Kidney epithelial cell (primary cell): Measurements from ENCODE around the gene PTGER4. TPM values are rescaled to one million over a fixed set of nuclear protein-coding genes. Genes with fewer than 3 reads are reported as not detected.
"Not testable (repeated sequence)": the region's sequence is repeated elsewhere in the genome, so short reads cannot be mapped to it uniquely, and the experiment has no call there.

Experiments
- DNase-seq: peaks from one replicate; pipeline ENCODE4 v3.0.0-alpha.2; 2010; ENCODE audit warnings: low read depth
- H3K27me3 ChIP-seq: 2 replicates; pipeline ENCODE4 v1.6.0; 2011; ENCODE audit warnings: low read length; ENCODE audit not compliant: control insufficient read depth, insufficient read depth
- H3K36me3 ChIP-seq: 2 replicates; pipeline ENCODE4 v1.5.1; 2011; ENCODE audit warnings: low read length; ENCODE audit not compliant: control insufficient read depth, insufficient read depth
- H3K4me3 ChIP-seq: 2 replicates; pipeline ENCODE4 v1.5.1; 2011; ENCODE audit warnings: low read depth, mild to moderate bottlenecking, control low read depth, low read length
- total RNA-seq: library from RNA; depleted of rRNA; stranded (reverse); fragments of >200 nt; gene quantifications from 2 replicates; pipeline ENCODE4 v1.2.3, GENCODE V29; 2015
- TF ChIP-seq, protein P1 (sequence below): IDR thresholded peaks from 2 replicates; pipeline ENCODE4 v1.5.1; 2011; ENCODE audit warnings: mild to moderate bottlenecking, moderate library complexity, low read length, control low read depth, inconsistent platforms; ENCODE audit not compliant: insufficient read depth, poor library complexity, severe bottlenecking

PTGER4 gene
- total RNA-seq, 1 donor from 2014 or later = 13.5 TPM

DNA sequence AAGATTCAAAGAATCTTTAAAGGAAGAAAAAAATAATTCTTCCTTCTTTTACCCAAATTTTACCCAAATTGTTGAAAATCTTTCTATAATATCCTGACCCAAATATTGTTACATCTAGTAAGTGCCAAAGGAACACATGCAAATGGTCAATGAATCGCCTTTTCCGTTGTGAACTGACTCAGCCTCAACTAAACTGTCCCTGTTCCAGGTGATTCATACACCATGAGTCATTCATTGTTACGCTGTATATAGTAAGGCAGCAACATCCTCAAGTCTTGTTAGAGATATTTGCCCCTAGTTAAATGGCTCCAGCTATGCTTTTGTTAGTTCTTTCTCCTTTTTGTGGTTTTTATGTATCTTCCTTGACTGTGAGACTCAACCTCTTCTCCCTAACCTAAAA is 9.7 kb downstream of the PTGER4 start:
- TF ChIP-seq, protein P1, sequence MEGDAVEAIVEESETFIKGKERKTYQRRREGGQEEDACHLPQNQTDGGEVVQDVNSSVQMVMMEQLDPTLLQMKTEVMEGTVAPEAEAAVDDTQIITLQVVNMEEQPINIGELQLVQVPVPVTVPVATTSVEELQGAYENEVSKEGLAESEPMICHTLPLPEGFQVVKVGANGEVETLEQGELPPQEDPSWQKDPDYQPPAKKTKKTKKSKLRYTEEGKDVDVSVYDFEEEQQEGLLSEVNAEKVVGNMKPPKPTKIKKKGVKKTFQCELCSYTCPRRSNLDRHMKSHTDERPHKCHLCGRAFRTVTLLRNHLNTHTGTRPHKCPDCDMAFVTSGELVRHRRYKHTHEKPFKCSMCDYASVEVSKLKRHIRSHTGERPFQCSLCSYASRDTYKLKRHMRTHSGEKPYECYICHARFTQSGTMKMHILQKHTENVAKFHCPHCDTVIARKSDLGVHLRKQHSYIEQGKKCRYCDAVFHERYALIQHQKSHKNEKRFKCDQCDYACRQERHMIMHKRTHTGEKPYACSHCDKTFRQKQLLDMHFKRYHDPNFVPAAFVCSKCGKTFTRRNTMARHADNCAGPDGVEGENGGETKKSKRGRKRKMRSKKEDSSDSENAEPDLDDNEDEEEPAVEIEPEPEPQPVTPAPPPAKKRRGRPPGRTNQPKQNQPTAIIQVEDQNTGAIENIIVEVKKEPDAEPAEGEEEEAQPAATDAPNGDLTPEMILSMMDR = no peak
- peak; percentile 87 for DNase-seq
- H3K4me3 ChIP-seq = no peak overlapping the region
- no peaks in the 10 kb centered on the region for H3K36me3 ChIP-seq
- no peaks in the 10 kb centered on the region for H3K27me3 ChIP-seq

DNA sequence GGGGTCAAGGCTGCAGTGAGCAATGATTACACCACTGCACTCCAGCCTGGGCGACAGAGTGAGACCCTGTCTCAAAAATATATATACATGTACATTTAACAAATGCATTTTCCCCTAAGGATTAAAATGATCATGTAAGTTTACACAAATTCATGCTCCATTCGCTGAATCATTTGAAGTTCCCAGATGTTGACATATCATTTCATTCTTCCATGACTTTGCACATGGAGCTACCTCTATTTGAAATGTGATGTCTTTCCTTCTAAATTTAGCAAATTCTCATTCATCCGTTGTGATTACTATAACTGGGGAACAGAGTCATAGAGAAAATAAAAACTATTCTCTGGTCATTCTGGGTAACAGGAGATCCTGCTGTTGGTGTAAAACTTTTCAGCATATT is 10.6 kb downstream of the PTGER4 start:
- H3K4me3 ChIP-seq = no peak overlapping the region
- TF ChIP-seq, protein P1 = no peak
- H3K36me3 ChIP-seq = no peaks in the 10 kb centered on the region
- H3K27me3 ChIP-seq = no peaks in the 10 kb centered on the region
- DNase-seq = no peak

DNA sequence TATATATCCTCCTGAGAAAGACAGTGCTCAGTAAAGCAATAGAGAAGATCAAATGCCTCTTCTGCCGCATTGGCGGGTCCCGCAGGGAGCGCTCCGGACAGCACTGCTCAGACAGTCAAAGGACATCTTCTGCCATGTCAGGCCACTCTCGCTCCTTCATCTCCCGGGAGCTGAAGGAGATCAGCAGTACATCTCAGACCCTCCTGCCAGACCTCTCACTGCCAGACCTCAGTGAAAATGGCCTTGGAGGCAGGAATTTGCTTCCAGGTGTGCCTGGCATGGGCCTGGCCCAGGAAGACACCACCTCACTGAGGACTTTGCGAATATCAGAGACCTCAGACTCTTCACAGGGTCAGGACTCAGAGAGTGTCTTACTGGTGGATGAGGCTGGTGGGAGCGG is 12.2 kb downstream of the PTGER4 start:
- no peak overlapping the region for H3K4me3 ChIP-seq
- TF ChIP-seq, protein P1 = no peak
- DNase-seq = no peak
- no peaks in the 10 kb centered on the region for H3K36me3 ChIP-seq
- no peaks in the 10 kb centered on the region for H3K27me3 ChIP-seq

DNA sequence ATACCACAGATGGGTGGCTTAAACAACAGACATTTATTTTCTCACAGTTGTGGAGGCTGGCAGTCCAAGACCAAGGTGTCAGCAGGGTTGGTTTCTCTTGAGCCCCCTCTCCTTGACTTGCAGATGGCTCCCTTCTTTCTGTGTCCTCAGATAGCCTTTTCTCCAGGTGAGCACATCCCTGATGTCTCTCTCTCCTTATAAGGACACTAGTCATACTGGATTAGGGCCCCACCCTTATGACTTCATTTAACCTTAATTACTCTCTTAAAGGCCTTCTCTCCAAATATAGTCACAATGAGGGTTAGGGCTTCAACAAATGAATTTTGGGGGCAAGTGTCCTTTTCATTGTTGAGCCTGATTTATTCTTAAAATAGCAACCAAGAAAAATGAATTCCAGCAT is 14.7 kb downstream of the PTGER4 start:
- TF ChIP-seq, protein P1 = no peak
- Histone ChIP-seq H3K36me3 (no peaks in the 10 kb centered on the region), H3K4me3 (no peak overlapping the region), H3K27me3 (no peaks in the 10 kb centered on the region)
- DNase-seq = no peak

DNA sequence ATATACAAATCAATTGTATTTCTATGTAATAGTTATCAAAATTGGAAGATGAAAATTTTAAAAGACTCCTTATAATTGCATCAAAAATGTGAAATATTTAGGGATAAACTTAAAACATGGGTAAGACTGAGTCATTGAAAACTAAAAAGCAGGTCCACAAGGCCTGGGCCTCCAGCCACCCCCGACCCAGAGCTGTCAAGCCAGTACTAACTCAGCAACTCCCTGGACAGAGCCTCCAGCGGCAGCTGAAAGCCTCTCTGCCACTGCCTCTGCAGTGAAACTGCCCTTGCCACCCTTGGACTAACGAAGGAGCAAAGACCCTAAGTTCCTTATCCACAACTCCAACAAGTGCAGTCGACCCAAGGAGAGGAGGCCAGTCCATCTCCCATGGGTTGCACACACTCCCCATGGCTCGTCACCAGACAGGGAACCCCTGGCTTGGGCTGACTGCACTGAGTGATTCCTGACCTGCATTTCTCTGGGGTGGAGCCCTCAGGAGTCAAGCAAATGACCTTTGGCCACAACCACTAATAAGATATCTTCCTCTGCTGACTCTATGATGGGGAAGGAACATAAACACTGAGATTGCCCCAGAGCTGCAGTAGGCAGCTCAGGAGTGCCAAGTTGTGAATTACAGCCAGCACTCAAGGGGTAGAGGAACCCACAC is 20.5 kb downstream of the PTGER4 start:
- TF ChIP-seq, protein P1 = no peak
- H3K36me3 ChIP-seq = no peaks in the 10 kb centered on the region
- H3K27me3 ChIP-seq = no peaks in the 10 kb centered on the region
- no peak overlapping the region for H3K4me3 ChIP-seq
- no peak for DNase-seq

DNA sequence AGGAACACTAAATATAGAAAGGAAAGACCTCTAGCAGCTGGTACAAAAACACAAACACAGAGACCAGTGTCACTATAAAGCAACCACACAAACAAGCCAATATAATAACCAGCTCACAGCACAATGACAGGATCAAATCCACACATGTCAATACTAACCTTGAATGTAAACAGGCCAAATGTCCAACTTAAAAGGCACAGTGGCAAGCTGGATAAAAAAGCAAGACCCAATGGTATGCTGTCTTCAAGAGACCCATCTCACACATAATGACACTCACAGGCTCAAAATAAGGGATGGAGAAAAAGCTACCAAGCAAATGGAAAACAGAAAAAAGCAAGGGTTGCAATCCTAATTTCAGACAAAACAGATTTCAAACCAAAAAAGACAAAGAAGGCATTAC is 22.3 kb downstream of the PTGER4 start:
- H3K36me3 ChIP-seq, H3K27me3 ChIP-seq, H3K4me3 ChIP-seq, DNase-seq: not testable (repeated sequence)

DNA sequence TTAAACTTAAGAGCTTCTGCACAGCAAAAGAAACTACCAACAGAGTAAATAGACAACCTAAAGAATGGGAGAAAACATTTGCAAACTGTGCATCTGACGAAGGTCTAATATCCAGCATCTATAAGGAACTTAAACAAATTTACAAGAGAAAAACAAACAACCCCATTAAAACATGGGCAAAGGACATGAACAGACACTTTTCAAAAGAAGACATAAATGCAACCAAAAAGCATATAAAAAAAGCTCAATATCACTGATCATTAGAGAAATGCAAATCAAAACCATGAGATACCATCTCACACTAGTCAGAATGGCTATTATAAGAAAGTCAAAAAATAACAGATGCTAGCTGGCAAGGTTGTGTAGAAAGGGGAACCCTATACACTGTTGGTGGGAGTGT is 25.8 kb downstream of the PTGER4 start:
- not testable (repeated sequence) for H3K4me3 ChIP-seq, DNase-seq, H3K36me3 ChIP-seq, H3K27me3 ChIP-seq

DNA sequence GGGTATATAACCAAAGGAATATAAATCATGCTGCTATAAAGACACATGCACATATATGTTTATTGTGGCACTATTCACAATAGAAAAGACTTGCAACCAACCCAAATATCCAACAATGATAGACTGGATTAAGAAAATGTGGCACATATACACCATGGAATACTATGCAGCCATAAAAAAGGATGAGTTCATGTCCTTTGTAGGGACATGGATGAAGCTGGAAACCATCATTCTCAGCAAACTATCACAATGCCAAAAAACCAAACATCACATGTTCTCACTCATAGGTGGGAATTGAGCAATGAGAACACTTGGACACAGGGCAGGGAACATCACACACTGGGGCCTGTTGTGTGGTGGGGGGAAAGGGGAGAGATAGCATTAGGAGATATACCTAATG is 30.9 kb downstream of the PTGER4 start:
- not testable (repeated sequence) for DNase-seq, H3K27me3 ChIP-seq, H3K36me3 ChIP-seq, H3K4me3 ChIP-seq
